ENCODE data around the gene KCNK5. TPM values are rescaled to one million over a fixed set of nuclear protein-coding genes. Genes with fewer than 3 reads are reported as not detected.

The KCNK5 gene
- total and polyA plus RNA-seq, 2 experiments from 2014 or later: 0.21 to 0.27 TPM

DNA sequence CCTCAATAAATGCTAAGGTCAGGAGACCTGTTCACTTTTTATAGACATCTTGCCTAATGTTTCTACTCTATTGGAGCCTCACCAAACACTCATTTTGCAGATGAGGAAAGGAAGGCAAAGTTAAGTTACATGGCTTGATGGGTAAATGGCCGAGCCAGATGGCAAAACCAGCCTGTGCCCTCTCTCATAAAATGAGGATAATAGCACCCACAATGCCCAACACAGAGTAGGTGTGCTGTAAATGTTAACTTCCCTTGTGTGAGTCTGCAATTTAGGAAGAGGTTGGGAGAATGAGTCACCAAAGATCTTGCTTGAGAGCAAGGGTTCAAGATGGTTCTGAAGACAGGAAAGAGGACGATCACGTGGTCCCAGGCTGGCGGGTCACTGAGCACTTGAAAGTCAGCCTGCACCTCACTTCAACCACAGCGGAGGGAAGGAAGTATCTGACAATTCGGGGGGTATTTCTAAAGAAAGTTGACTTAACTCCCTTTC, 3.3 kb downstream of the KCNK5 start:
- no peak overlapping the region for H3K27ac ChIP-seq
- no peaks in the 10 kb centered on the region for H3K4me1 ChIP-seq (ENCODE audit: low read depth)
- H3K4me3 ChIP-seq: no peak overlapping the region
- TF ChIP-seq, protein P1, sequence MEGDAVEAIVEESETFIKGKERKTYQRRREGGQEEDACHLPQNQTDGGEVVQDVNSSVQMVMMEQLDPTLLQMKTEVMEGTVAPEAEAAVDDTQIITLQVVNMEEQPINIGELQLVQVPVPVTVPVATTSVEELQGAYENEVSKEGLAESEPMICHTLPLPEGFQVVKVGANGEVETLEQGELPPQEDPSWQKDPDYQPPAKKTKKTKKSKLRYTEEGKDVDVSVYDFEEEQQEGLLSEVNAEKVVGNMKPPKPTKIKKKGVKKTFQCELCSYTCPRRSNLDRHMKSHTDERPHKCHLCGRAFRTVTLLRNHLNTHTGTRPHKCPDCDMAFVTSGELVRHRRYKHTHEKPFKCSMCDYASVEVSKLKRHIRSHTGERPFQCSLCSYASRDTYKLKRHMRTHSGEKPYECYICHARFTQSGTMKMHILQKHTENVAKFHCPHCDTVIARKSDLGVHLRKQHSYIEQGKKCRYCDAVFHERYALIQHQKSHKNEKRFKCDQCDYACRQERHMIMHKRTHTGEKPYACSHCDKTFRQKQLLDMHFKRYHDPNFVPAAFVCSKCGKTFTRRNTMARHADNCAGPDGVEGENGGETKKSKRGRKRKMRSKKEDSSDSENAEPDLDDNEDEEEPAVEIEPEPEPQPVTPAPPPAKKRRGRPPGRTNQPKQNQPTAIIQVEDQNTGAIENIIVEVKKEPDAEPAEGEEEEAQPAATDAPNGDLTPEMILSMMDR (IDR thresholded peaks at IDR 0.05; ENCODE audit: low read depth, low read length): no peak
- no peak for DNase-seq (ENCODE audit: low read depth in 1 of 2, low spot score in 1 of 2)
- no peaks in the 10 kb centered on the region for H3K9me3 ChIP-seq (ENCODE audit: low read depth)
- peaks cover 35% of the 10 kb centered on the region for H3K27me3 ChIP-seq
- no peaks in the 10 kb centered on the region for H3K36me3 ChIP-seq

- Histone ChIP-seq H3K4me1 (ENCODE audit: low read depth) (no peaks in the 10 kb centered on the region), H3K4me3 (no peak overlapping the region), H3K9me3 (ENCODE audit: low read depth) (no peaks in the 10 kb centered on the region), H3K27ac (no peak overlapping the region), H3K27me3 (peaks cover 35% of the 10 kb centered on the region), H3K36me3 (no peaks in the 10 kb centered on the region)
- DNase-seq (ENCODE audit: low read depth in 1 of 2, low spot score in 1 of 2): no peak
- TF ChIP-seq, protein P1 (IDR thresholded peaks at IDR 0.05; ENCODE audit: low read depth, low read length): no peak
Observed at GRCh38 chr6:39225543-39225942, 3.7 kb downstream of the KCNK5 start.

DNA sequence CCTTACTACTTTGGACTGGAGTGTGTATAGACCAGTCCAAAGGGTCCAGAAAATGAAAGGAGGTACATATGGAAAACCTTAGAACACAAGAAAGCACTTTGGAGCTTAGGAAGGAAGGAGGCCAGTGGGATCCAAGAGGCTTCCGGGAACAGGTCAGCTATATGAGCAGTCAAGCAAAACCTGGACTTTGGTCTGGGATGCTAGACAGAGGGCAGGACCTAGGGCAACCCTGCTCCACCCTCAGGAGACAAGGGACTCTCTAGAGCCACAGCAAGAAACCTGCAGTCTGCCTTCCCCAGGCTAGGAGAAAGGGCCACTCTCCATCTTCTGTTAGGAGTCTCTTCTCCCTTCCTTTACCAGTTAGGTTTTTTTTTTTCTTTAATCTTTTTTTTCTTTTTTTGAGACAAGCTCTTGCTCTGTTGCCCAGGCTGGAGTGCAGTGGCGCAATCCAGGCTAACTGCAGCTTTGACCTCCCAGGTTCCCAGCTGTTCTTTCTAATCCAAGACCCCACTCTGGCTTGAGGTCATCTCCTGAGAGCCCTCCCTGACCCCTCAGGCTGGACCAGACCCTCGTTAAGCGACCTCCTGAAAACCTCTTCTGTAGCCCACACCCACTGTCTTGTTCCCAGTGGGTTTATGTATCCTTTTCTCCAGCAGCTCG, 4.6 kb downstream of the KCNK5 start:
- Histone ChIP-seq H3K4me1 (ENCODE audit: low read depth) (no peaks in the 10 kb centered on the region), H3K36me3 (no peaks in the 10 kb centered on the region), H3K27ac (no peak overlapping the region), H3K27me3 (peaks cover 35% of the 10 kb centered on the region), H3K9me3 (ENCODE audit: low read depth) (no peaks in the 10 kb centered on the region), H3K4me3 (no peak overlapping the region)
- DNase-seq (ENCODE audit: low read depth in 1 of 2, low spot score in 1 of 2): no peak
- TF ChIP-seq, protein P1 (IDR thresholded peaks at IDR 0.05; ENCODE audit: low read depth, low read length): no peak

DNA sequence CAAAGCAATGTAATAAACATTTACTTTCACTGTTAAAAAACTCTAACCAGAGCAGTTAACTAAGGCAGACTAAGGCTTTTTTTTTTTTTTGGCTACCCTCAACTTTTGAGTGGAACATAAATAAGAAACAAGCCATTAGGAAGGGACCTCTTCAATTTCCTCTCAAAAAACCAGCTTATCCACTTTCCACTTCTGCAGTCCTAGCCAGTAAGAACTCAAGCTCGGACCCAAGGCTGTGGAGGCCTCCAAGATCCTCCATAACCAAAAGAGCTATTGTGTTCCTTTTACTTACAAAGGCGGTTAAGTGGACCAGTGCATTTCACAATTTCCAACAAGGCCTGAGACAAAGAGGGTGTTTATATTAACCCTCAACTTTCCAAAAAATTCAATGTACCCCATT, 5.3 kb downstream of the KCNK5 start:
- H3K27me3 ChIP-seq: peaks cover 28% of the 10 kb centered on the region
- no peaks in the 10 kb centered on the region for H3K9me3 ChIP-seq (ENCODE audit: low read depth)
- H3K4me1 ChIP-seq (ENCODE audit: low read depth): no peaks in the 10 kb centered on the region
- no peaks in the 10 kb centered on the region for H3K36me3 ChIP-seq
- H3K27ac ChIP-seq: no peak overlapping the region
- TF ChIP-seq, protein P1 (IDR thresholded peaks at IDR 0.05; ENCODE audit: low read depth, low read length): no peak
- DNase-seq (ENCODE audit: low read depth in 1 of 2, low spot score in 1 of 2): no peak
- no peak overlapping the region for H3K4me3 ChIP-seq

DNA sequence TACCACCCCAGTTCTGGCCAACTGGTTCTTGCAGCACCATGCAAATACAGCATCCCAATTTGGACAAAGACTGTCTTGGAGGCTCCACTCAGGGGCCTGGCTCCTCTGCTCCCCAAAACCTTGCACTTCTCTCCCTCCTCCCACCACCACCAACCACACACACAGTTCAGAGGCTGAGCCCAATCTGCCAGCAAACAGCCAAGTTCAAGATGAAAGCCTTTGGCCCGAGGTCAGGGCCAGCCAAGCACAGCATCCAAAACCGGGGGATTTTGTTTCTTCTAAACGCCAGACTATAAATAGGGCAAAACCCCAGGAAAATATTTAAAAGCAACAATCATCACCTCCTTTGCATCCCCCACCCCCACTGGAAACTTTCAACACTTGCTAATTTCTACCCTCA, 5.7 kb downstream of the KCNK5 start:
- no peaks in the 10 kb centered on the region for H3K36me3 ChIP-seq
- no peaks in the 10 kb centered on the region for H3K9me3 ChIP-seq (ENCODE audit: low read depth)
- H3K27me3 ChIP-seq: peaks cover 24% of the 10 kb centered on the region
- no peak for DNase-seq (ENCODE audit: low read depth in 1 of 2, low spot score in 1 of 2)
- no peak overlapping the region for H3K27ac ChIP-seq
- TF ChIP-seq, protein P1 (IDR thresholded peaks at IDR 0.05; ENCODE audit: low read depth, low read length): no peak
- H3K4me3 ChIP-seq: no peak overlapping the region
- no peaks in the 10 kb centered on the region for H3K4me1 ChIP-seq (ENCODE audit: low read depth)

All from cardiac muscle cell (in vitro differentiated cells and primary cell).